Neutrophil (primary cell): ENCODE data around the gene CHST11.

Experiments
- H3K27ac ChIP-seq: fragments of 200-600 bp; sonication (generic); 2 replicates; pipeline ENCODE4 v1.5.1; 2016; ENCODE audit warnings: mild to moderate bottlenecking, moderate library complexity
- H3K27me3 ChIP-seq: fragments of 200-600 bp; sonication (generic); 2 replicates; pipeline ENCODE4 v1.6.0; 2016; ENCODE audit warnings: mild to moderate bottlenecking
- H3K36me3 ChIP-seq: fragments of 200-600 bp; sonication (generic); 2 replicates; pipeline ENCODE4 v1.5.1; 2017
- H3K4me1 ChIP-seq, 2 experiments: fragments of 200-600 bp in 1 of 2; sonication (generic) in 1 of 2; 1 replicate in 1 of 2; 2 replicates in 1 of 2; pipeline versions ENCODE4 v1.5.1 to v1.6.1; 2013 to 2016; ENCODE audit warnings: low read depth in 1 of 2, low read length in 1 of 2, mild to moderate bottlenecking in 1 of 2, moderate library complexity in 1 of 2; ENCODE audit not compliant: control insufficient read depth in 1 of 2, insufficient read depth in 1 of 2
- H3K4me3 ChIP-seq, 2 experiments: fragments of 200-600 bp in 1 of 2; sonication (generic) in 1 of 2; 1 replicate in 1 of 2; 2 replicates in 1 of 2; pipeline ENCODE4 v1.5.1; 2013 to 2016; ENCODE audit warnings: low read depth in 1 of 2, low read length in 1 of 2, mild to moderate bottlenecking in 1 of 2, moderate library complexity in 1 of 2
- H3K9me3 ChIP-seq: fragments of 200-600 bp; sonication (generic); 2 replicates; pipeline ENCODE4 v1.5.1; 2016
- CTCF ChIP-seq: fragments of 200-600 bp; sonication (generic); IDR thresholded peaks from 2 replicates; pipeline ENCODE4 v1.5.1; 2016; ENCODE audit warnings: antibody characterized with exemption

The CHST11 gene

DNA sequence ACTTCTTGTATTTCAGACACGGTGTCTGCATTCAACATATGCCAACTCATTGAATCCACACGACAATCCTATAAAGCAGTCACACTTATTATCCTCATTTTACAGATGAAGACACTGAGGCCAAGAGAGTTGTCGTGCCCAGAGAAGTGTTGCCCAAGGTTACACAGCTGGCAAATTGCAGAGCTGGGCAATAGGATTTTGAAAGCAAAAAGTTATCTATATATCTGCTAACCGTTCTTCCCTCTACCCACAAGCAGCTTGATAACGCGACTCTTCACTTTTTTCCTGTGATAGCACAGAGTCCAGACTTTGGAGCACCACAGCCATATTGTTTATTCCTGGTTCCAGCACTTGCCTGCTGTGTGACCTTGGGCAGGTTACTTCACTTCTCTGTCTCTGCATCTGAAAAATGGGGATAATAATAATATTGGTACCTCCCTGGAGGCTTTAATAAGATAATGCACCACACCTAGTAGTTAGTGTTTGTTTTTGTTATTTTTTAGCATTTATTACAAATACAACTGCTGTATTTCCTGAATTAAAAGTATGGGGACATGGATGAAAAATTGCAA lies 82.2 kb downstream of the CHST11 start:
- Histone ChIP-seq H3K27ac (peak overlapping the region; percentile 13), H3K9me3 (no peaks in the 10 kb centered on the region), H3K36me3 (no peaks in the 10 kb centered on the region), H3K27me3 (no peaks in the 10 kb centered on the region), H3K4me1 (peaks cover 7 to 45% of the 10 kb centered on the region in 2 experiments), H3K4me3 (no peak overlapping the region)
- no peak for TF ChIP-seq CTCF

DNA sequence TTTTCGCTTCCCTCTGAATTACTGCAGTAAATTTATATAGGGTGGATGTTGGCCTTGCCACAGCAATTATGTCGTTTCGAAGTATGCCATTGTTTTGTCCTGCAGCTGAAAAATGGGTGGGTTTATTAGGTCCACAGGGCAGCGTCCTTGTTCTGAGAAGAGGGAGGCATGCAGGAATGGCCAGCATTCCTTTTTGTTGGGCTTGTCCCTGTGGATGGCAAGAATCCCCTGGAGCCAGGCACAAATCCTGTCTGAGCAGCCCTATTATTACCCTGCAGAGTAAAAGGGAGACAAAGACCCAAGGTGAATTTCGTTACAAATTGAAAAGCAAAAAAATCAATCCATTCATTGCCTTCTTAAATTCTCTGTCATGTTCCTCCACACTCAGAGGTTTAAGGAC lies 88.1 kb downstream of the CHST11 start:
- no peaks in the 10 kb centered on the region for H3K36me3 ChIP-seq
- H3K9me3 ChIP-seq = no peaks in the 10 kb centered on the region
- H3K27ac ChIP-seq = peak overlapping the region; percentile 76
- no peak for TF ChIP-seq CTCF
- peaks cover 20 to 53% of the 10 kb centered on the region in 2 experiments for H3K4me1 ChIP-seq
- H3K4me3 ChIP-seq = no peak overlapping the region
- no peaks in the 10 kb centered on the region for H3K27me3 ChIP-seq

DNA sequence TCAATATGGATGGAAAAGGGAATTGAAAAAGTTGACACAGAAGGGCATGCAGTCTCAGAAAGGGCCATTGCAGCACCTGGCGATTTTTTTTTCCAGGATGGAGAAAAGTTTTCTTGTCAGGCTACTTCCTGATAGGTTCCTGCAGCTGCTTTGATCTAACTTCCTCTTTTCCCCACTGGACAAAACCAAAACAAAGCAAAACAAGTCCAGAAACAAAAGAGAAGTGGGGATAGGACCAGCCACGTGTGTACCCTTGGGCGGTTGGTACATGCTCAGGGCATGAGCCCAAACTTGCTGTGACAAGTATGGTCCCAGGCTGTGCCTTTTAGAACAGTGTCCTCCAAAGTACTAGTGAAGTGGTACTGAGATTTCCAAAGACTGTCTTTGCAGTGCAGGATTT lies 89.8 kb downstream of the CHST11 start:
- Histone ChIP-seq H3K9me3 (no peaks in the 10 kb centered on the region), H3K4me1 (peaks cover 30 to 58% of the 10 kb centered on the region in 2 experiments), H3K36me3 (no peaks in the 10 kb centered on the region), H3K27ac (peak overlapping the region; percentile 76), H3K4me3 (peak overlapping the region; percentile 3), H3K27me3 (no peaks in the 10 kb centered on the region)
- no peak for TF ChIP-seq CTCF

- H3K36me3 ChIP-seq = no peaks in the 10 kb centered on the region
- no peak for TF ChIP-seq CTCF
- no peaks in the 10 kb centered on the region for H3K27me3 ChIP-seq
- H3K4me1 ChIP-seq = peaks cover 30 to 55% of the 10 kb centered on the region in 2 experiments
- H3K4me3 ChIP-seq = peak overlapping the region in 1 of 2 experiments; percentile 3
- no peaks in the 10 kb centered on the region for H3K9me3 ChIP-seq
- H3K27ac ChIP-seq = peak overlapping the region; percentile 76
Observed at GRCh38 chr12:104547235-104547634, 90.5 kb downstream of the CHST11 start.

DNA sequence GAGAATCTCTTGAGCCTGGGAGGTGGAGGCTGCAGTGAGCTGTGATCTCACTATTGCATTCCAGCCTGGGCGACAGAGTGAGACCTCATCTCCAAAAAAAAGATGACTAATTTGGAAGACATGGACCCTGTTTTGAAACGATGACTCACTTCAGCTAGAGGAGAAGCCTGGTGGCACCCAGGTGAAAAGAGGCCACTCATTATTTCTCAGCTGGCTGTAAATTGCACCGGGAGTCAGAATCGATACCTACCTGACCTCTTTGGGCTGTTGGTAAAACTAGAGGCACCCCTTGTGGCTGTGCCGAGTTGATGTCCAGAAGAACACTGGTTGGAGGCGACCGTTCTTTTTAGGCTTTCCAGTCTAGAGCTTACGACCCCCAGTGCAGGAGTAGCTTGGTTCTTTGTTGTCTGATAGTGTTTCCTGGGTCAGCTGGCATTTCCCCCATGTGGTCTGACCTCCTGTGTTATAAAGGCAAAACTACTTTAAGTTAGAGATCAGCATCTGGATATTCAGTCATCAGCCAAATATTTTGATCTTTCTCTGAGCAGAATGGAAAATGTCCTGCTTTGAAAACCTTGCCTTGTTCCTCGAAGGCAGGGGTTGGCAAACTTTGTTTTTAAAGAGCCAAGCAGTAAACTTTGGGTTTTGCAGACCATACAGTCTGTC lies 93.2 kb downstream of the CHST11 start:
- Histone ChIP-seq H3K36me3 (no peaks in the 10 kb centered on the region), H3K4me1 (peaks cover 39 to 75% of the 10 kb centered on the region in 2 experiments), H3K4me3 (no peak overlapping the region), H3K27ac (peak overlapping the region; percentile 72), H3K9me3 (no peaks in the 10 kb centered on the region), H3K27me3 (no peaks in the 10 kb centered on the region)
- no peak for TF ChIP-seq CTCF
